Measurements from ENCODE around the gene MAB21L4. TPM values are rescaled to one million over a fixed set of nuclear protein-coding genes. Genes with fewer than 3 reads are reported as not detected.

The MAB21L4 gene
- total RNA-seq, 1 experiment from 2014 or later, result 0.21 TPM

DNA sequence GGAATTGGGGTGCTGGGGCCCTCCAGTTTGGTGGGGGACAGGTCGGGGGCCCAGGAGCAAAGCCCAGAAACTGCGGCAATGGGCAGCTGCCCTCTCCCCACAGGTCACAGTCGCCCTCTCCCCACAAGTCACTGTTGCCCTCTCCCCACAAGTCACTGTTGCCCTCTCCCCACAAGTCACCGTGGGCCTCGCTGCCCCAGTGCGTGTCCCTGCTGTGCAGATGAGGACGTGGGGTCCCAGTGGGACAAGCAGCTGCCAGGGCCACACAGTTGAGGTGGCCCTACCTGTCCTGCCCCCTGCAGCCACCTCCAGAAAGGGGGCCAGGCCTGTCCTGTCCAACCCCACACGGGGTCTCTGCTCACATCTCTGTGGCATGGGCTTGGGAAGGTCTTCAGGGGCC is 40.3 kb downstream of the MAB21L4 start:
- CTCF ChIA-PET, result no interaction called here
- ATAC-seq, result no peak
- H3K4me3 ChIP-seq (ENCODE audit: low read depth in 2 of 2, low read length in 2 of 2), result no peak overlapping the region
- H3K4me1 ChIP-seq (ENCODE audit: control insufficient read depth, insufficient read depth, low read length), result no peaks in the 10 kb centered on the region
- no peak overlapping the region for H3K27ac ChIP-seq (ENCODE audit: low read length)
- DNase-seq (ENCODE audit: low read depth, low spot score), result no peak
- no TSS peak for BruUV-seq (replicated peaks)
- H3K27me3 ChIP-seq (ENCODE audit: control insufficient read depth, insufficient read depth, low read length), result no peaks in the 10 kb centered on the region
- POLR2A ChIA-PET, result no interaction called here
- intact Hi-C loops (cut with micrococcal nuclease; ENCODE audit: unreplicated experiment) (no loop called here), in situ Hi-C loops (cut with HindIII; ENCODE audit: low pct_unique_long_range_greater_than_20kb, low sequenced_read_pairs) (no loop called here)
- no peak for TF ChIP-seq POLR2AphosphoS5 (IDR thresholded peaks at IDR 0.05; ENCODE audit: low read depth, low read length)
- TF ChIP-seq TCF7L2 (IDR thresholded peaks at IDR 0.05; ENCODE audit: low read depth, low read length), result no peak
- no peak for TF ChIP-seq SIN3A (IDR thresholded peaks at IDR 0.05; ENCODE audit: borderline replicate concordance, insufficient read depth, low read depth, low read length)
- TF ChIP-seq, protein P1, sequence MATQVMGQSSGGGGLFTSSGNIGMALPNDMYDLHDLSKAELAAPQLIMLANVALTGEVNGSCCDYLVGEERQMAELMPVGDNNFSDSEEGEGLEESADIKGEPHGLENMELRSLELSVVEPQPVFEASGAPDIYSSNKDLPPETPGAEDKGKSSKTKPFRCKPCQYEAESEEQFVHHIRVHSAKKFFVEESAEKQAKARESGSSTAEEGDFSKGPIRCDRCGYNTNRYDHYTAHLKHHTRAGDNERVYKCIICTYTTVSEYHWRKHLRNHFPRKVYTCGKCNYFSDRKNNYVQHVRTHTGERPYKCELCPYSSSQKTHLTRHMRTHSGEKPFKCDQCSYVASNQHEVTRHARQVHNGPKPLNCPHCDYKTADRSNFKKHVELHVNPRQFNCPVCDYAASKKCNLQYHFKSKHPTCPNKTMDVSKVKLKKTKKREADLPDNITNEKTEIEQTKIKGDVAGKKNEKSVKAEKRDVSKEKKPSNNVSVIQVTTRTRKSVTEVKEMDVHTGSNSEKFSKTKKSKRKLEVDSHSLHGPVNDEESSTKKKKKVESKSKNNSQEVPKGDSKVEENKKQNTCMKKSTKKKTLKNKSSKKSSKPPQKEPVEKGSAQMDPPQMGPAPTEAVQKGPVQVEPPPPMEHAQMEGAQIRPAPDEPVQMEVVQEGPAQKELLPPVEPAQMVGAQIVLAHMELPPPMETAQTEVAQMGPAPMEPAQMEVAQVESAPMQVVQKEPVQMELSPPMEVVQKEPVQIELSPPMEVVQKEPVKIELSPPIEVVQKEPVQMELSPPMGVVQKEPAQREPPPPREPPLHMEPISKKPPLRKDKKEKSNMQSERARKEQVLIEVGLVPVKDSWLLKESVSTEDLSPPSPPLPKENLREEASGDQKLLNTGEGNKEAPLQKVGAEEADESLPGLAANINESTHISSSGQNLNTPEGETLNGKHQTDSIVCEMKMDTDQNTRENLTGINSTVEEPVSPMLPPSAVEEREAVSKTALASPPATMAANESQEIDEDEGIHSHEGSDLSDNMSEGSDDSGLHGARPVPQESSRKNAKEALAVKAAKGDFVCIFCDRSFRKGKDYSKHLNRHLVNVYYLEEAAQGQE (IDR thresholded peaks at IDR 0.05; ENCODE audit: insufficient read depth in 1 of 2, low read depth in 2 of 2, low read length in 1 of 2), result no peak
- TF ChIP-seq, protein P2, sequence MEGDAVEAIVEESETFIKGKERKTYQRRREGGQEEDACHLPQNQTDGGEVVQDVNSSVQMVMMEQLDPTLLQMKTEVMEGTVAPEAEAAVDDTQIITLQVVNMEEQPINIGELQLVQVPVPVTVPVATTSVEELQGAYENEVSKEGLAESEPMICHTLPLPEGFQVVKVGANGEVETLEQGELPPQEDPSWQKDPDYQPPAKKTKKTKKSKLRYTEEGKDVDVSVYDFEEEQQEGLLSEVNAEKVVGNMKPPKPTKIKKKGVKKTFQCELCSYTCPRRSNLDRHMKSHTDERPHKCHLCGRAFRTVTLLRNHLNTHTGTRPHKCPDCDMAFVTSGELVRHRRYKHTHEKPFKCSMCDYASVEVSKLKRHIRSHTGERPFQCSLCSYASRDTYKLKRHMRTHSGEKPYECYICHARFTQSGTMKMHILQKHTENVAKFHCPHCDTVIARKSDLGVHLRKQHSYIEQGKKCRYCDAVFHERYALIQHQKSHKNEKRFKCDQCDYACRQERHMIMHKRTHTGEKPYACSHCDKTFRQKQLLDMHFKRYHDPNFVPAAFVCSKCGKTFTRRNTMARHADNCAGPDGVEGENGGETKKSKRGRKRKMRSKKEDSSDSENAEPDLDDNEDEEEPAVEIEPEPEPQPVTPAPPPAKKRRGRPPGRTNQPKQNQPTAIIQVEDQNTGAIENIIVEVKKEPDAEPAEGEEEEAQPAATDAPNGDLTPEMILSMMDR (IDR thresholded peaks at IDR 0.05), result no peak
- H3K9me3 ChIP-seq (ENCODE audit: control insufficient read depth, insufficient read depth, low read depth, low read length), result peaks cover 6% of the 10 kb centered on the region; the same call in 1 of the 2 replicates
- no peaks in the 10 kb centered on the region for H3K36me3 ChIP-seq (ENCODE audit: control insufficient read depth, insufficient read depth, low read length)

DNA sequence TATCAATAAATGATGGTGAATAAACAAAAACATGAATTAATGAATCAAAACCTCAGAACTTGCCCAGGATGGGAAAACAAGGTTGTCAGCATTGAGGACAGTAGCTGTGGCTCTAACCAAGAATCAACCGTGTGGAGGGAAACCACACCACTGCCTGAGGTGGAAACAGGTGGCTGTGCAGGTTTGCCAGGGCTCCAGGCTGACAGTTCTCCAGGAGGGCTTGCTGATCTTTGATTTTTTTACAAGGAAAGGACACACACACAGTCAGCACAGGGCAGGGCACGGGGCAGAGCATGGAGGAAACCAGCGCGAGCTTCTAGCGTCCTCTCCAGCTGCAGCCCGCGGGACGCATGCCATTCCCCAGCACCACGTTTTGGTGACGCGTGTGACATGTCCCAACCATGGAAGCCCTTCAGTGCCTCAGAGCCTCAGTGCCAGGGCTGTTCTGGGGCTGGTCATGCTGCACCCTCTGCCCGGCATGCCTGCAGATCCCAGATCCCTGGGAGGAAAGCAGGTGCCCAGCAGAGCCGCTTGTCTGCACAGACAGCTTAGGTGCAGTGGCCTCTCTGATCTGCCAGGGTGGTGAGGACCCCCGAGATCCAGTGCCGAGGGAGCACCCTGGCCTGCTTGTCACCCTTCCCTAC is 43.2 kb downstream of the MAB21L4 start:
- Histone ChIP-seq H3K4me1 (ENCODE audit: control insufficient read depth, insufficient read depth, low read length) (no peaks in the 10 kb centered on the region), H3K36me3 (ENCODE audit: control insufficient read depth, insufficient read depth, low read length) (no peaks in the 10 kb centered on the region), H3K9me3 (ENCODE audit: control insufficient read depth, insufficient read depth, low read depth, low read length) (peaks cover 6% of the 10 kb centered on the region; the same call in 1 of the 2 replicates), H3K27me3 (ENCODE audit: control insufficient read depth, insufficient read depth, low read length) (no peaks in the 10 kb centered on the region), H3K27ac (ENCODE audit: low read length) (no peak overlapping the region), H3K4me3 (ENCODE audit: low read depth in 2 of 2, low read length in 2 of 2) (no peak overlapping the region)
- in situ Hi-C loops (cut with HindIII; ENCODE audit: low pct_unique_long_range_greater_than_20kb, low sequenced_read_pairs) (no loop called here), intact Hi-C loops (cut with micrococcal nuclease; ENCODE audit: unreplicated experiment) (no loop called here)
- TF ChIP-seq POLR2AphosphoS5 (IDR thresholded peaks at IDR 0.05; ENCODE audit: low read depth, low read length) (no peak), SIN3A (IDR thresholded peaks at IDR 0.05; ENCODE audit: borderline replicate concordance, insufficient read depth, low read depth, low read length) (no peak), TCF7L2 (IDR thresholded peaks at IDR 0.05; ENCODE audit: low read depth, low read length) (no peak)
- TF ChIP-seq, protein P1 (IDR thresholded peaks at IDR 0.05; ENCODE audit: insufficient read depth in 1 of 2, low read depth in 2 of 2, low read length in 1 of 2), result no peak
- TF ChIP-seq, protein P2 (IDR thresholded peaks at IDR 0.05), result no peak
- CTCF ChIA-PET, result interaction anchor here (2.2 kb wide), 1 partner anchor 12 kb away, joined by 9 read pairs; no protein-coding TSS in a partner anchor
- ATAC-seq (no peak), DNase-seq (ENCODE audit: low read depth, low spot score) (no peak)
- POLR2A ChIA-PET, result no interaction called here
- no TSS peak for BruUV-seq (replicated peaks)
